IMR-90 (cell line): ENCODE measurements around the gene MAG. TPM values are rescaled to one million over a fixed set of nuclear protein-coding genes. Genes with fewer than 3 reads are reported as not detected.

Source experiments
- ATAC-seq: fragments of 200-7000 bp; cut with Tn5 transposase; 2 replicates; pipeline ENCODE4 v1.9.1; 2020; ENCODE audit warnings: low read depth, mild to moderate bottlenecking, moderate library complexity
- BruUV-seq: library from RNA; stranded (reverse); fragments of 400-500 nt; replicated peaks from 2 replicates; lab custom pipeline; 2021; lab: Mats Ljungman, UMichigan
- CTCF ChIA-PET: fragments of 300-600 bp; formaldehyde crosslinking; extraction: SDS; loops from one replicate; lab custom pipeline; 2021; ENCODE audit warnings: antibody characterized with exemption; lab: Yijun Ruan, JAX
- POLR2A ChIA-PET: fragments of 300-600 bp; sonication (Branson Sonifier 250); formaldehyde crosslinking; loops from one replicate; lab custom pipeline; 2022; ENCODE audit warnings: antibody characterized with exemption; ENCODE audit not compliant: unreplicated experiment; lab: Charles Lee
- DNase-seq: peaks from one replicate; pipeline ENCODE4 v3.0.0; 2013
- H2AFZ ChIP-seq: replicated peaks from 2 replicates; pipeline ENCODE3; 2013; ENCODE audit warnings: low read length, mild to moderate bottlenecking; ENCODE audit not compliant: poor library complexity
- H2AK5ac ChIP-seq: 2 replicates; pipeline ENCODE4 v1.6.1; 2013; ENCODE audit warnings: low read depth, low read length, inconsistent platforms
- H2AK9ac ChIP-seq: replicated peaks from 2 replicates; pipeline ENCODE3; 2013; ENCODE audit warnings: mild to moderate bottlenecking, low read depth, low read length, moderate library complexity; ENCODE audit not compliant: poor library complexity
- H2BK120ac ChIP-seq: 2 replicates; pipeline ENCODE4 v1.6.1; 2013; ENCODE audit warnings: low read depth, low read length, inconsistent platforms
- H2BK15ac ChIP-seq: 3 replicates; pipeline ENCODE4 v1.6.1; 2013; ENCODE audit warnings: low read depth, low read length, inconsistent platforms
- H2BK20ac ChIP-seq: 2 replicates; pipeline ENCODE4 v1.6.1; 2013; ENCODE audit warnings: low read depth, mild to moderate bottlenecking, inconsistent platforms, low read length, moderate library complexity
- H2BK5ac ChIP-seq: 2 replicates; pipeline ENCODE4 v1.6.1; 2013; ENCODE audit warnings: mild to moderate bottlenecking, low read depth, low read length, inconsistent platforms; ENCODE audit not compliant: poor library complexity, severe bottlenecking
- H3K14ac ChIP-seq: replicated peaks from 2 replicates; pipeline ENCODE4 v1.6.1; 2013; ENCODE audit warnings: low read depth, low read length, inconsistent platforms
- H3K18ac ChIP-seq: 2 replicates; pipeline ENCODE4 v1.6.1; 2013; ENCODE audit warnings: low read depth, low read length, control low read depth
- H3K23ac ChIP-seq: 2 replicates; pipeline ENCODE4 v1.6.1; 2013; ENCODE audit warnings: low read depth, low read length, inconsistent platforms
- H3K27ac ChIP-seq: 2 replicates; pipeline ENCODE4 v1.5.1; 2013; ENCODE audit warnings: mild to moderate bottlenecking, control low read depth, low read length; ENCODE audit not compliant: insufficient read depth
- H3K27me3 ChIP-seq: 2 replicates; pipeline ENCODE4 v1.6.1; 2013; ENCODE audit warnings: low read length; ENCODE audit not compliant: control insufficient read depth, insufficient read depth
- H3K36me3 ChIP-seq: 2 replicates; pipeline ENCODE4 v1.6.1; 2013; ENCODE audit warnings: low read length, mixed read lengths; ENCODE audit not compliant: control insufficient read depth, insufficient read depth
- H3K4ac ChIP-seq: 2 replicates; pipeline ENCODE4 v1.6.1; 2013; ENCODE audit warnings: low read depth, low read length, inconsistent platforms
- H3K4me1 ChIP-seq: 2 replicates; pipeline ENCODE4 v1.6.1; 2013; ENCODE audit warnings: low read length, mixed read lengths; ENCODE audit not compliant: control insufficient read depth, insufficient read depth
- H3K4me2 ChIP-seq: 2 replicates; pipeline ENCODE4 v1.6.1; 2013; ENCODE audit warnings: low read depth, mild to moderate bottlenecking, control low read depth, low read length, moderate library complexity
- H3K4me3 ChIP-seq: 2 replicates; pipeline ENCODE4 v1.5.1; 2013; ENCODE audit warnings: low read depth, mild to moderate bottlenecking, control low read depth, low read length, moderate library complexity; ENCODE audit not compliant: insufficient read depth
- H3K56ac ChIP-seq: 2 replicates; pipeline ENCODE4 v1.6.1; 2013; ENCODE audit warnings: low read length, inconsistent platforms; ENCODE audit not compliant: insufficient read depth; ENCODE audit errors: extremely low read depth
- H3K79me1 ChIP-seq, 2 experiments: 2 replicates each; pipeline ENCODE4 v1.6.1; 2013; ENCODE audit warnings: low read length in 2 of 2, inconsistent platforms in 1 of 2, low read depth in 1 of 2
- H3K9ac ChIP-seq: 2 replicates; pipeline ENCODE4 v1.6.1; 2013; ENCODE audit warnings: low read depth, low read length, control low read depth
- H3K9me1 ChIP-seq: 2 replicates; pipeline ENCODE4 v1.6.1; 2013; ENCODE audit warnings: low read length, inconsistent platforms; ENCODE audit not compliant: insufficient read depth
- H3K9me3 ChIP-seq: 2 replicates; pipeline ENCODE4 v1.6.1; 2013; ENCODE audit warnings: low read length; ENCODE audit not compliant: control insufficient read depth, insufficient read depth
- H4K20me1 ChIP-seq: 2 replicates; pipeline ENCODE4 v1.6.1; 2013; ENCODE audit warnings: low read length, inconsistent platforms; ENCODE audit not compliant: insufficient read depth
- H4K5ac ChIP-seq: 2 replicates; pipeline ENCODE4 v1.6.1; 2013; ENCODE audit warnings: mild to moderate bottlenecking, low read depth, low read length, control low read depth
- H4K8ac ChIP-seq, 2 experiments: 2 replicates each; pipeline ENCODE4 v1.6.1; 2013; ENCODE audit warnings: low read depth in 2 of 2, low read length in 2 of 2, control low read depth in 1 of 2, inconsistent platforms in 1 of 2
- H4K91ac ChIP-seq: 2 replicates; pipeline ENCODE4 v1.6.1; 2013; ENCODE audit warnings: low read depth, low read length, inconsistent platforms; ENCODE audit not compliant: insufficient read depth
- BHLHE40 ChIP-seq: fragments of 150-350 bp; IDR thresholded peaks from 2 replicates; pipeline ENCODE4 v1.6.1; 2016; ENCODE audit warnings: mild to moderate bottlenecking, low read depth, low read length
- CEBPB ChIP-seq: IDR thresholded peaks from 2 replicates; pipeline ENCODE4 v1.6.1; 2012; ENCODE audit warnings: low read depth, low read length, improper control_type of control experiment
- CHD1 ChIP-seq: IDR thresholded peaks from 2 replicates; pipeline ENCODE4 v1.6.1; 2012; ENCODE audit warnings: low read depth, low read length, improper control_type of control experiment
- CTCF ChIP-seq: conservative IDR thresholded peaks from 2 replicates; pipeline ENCODE4 v1.5.1; 2012; ENCODE audit warnings: mild to moderate bottlenecking, low read depth, low read length, improper control_type of control experiment
- FOS ChIP-seq: fragments of 150-350 bp; IDR thresholded peaks from 2 replicates; pipeline ENCODE4 v1.6.1; 2016; ENCODE audit warnings: low read depth, low read length
- MAFK ChIP-seq: IDR thresholded peaks from 2 replicates; pipeline ENCODE4 v1.6.1; 2012; ENCODE audit warnings: low read depth, low read length, improper control_type of control experiment
- MAZ ChIP-seq: IDR thresholded peaks from 2 replicates; pipeline ENCODE4 v1.6.1; 2012; ENCODE audit warnings: low read depth, mild to moderate bottlenecking, low read length, improper control_type of control experiment, moderate library complexity, borderline replicate concordance
- MXI1 ChIP-seq: IDR thresholded peaks from 2 replicates; pipeline ENCODE4 v1.6.1; 2012; ENCODE audit warnings: low read depth, mild to moderate bottlenecking, low read length, moderate library complexity, borderline replicate concordance
- NFE2L2 ChIP-seq: fragments of 150-350 bp; IDR thresholded peaks from 2 replicates; pipeline ENCODE4 v1.6.1; 2016; ENCODE audit warnings: low read depth, mild to moderate bottlenecking, low read length
- POLR2A ChIP-seq: IDR thresholded peaks from 2 replicates; pipeline ENCODE4 v1.6.1; 2012; ENCODE audit warnings: mild to moderate bottlenecking, low read depth, low read length
- RAD21 ChIP-seq: IDR thresholded peaks from 2 replicates; pipeline ENCODE4 v1.6.1; 2012; ENCODE audit warnings: low read length, improper control_type of control experiment
- RCOR1 ChIP-seq: IDR thresholded peaks from 2 replicates; pipeline ENCODE4 v1.6.1; 2012; ENCODE audit warnings: mild to moderate bottlenecking, low read length, improper control_type of control experiment; ENCODE audit not compliant: insufficient replicate concordance
- RFX5 ChIP-seq: IDR thresholded peaks from 2 replicates; pipeline ENCODE4 v1.8.0; 2012; ENCODE audit warnings: low read depth, mild to moderate bottlenecking, low read length, moderate library complexity
- USF2 ChIP-seq: fragments of 150-350 bp; IDR thresholded peaks from 2 replicates; pipeline ENCODE4 v1.6.1; 2017; ENCODE audit warnings: mild to moderate bottlenecking, antibody characterized with exemption, low read length, low read depth
- WGBS, 2 experiments: methylation state at CpG; one replicate each; pipeline versions ENCODE4 v1.1.5 to v1.1.7; 2013; ENCODE audit warnings: missing lambda C conversion rate in 2 of 2; ENCODE audit not compliant: insufficient read length in 1 of 2; ENCODE audit errors: extremely low coverage in 2 of 2; 5-methylcytosine and 5-hydroxymethylcytosine counted together
- dilution Hi-C: fragments of 300-500 bp; cut with HindIII; formaldehyde crosslinking; loops from one replicate; pipeline ENCODE4 v1.14.3; 2018; ENCODE audit warnings: low sequenced_read_pairs; ENCODE audit not compliant: unreplicated experiment
- in situ Hi-C: fragments of 300-500 bp; cut with MboI; formaldehyde crosslinking; loops from 3 replicates; pipeline ENCODE4 v1.14.3; 2019; ENCODE audit warnings: low sequenced_read_pairs, inconsistent platforms, mixed read lengths
- intact Hi-C: fragments of 100-400 bp; cut with micrococcal nuclease; formaldehyde crosslinking; loops from 2 replicates; pipeline ENCODE4 v1.10.0; 2022
- polyA plus RNA-seq, 3 experiments: library from polyadenylated mRNA; depleted of rRNA; stranded (reverse); fragments of >200 nt; gene quantifications; 2 replicates each; pipeline ENCODE4 v1.2.3, GENCODE V29; 2012; ENCODE audit warnings: low replicate concordance in 1 of 3
- total RNA-seq: library from RNA; depleted of rRNA; stranded (reverse); fragments of >200 nt; gene quantifications from 2 replicates; pipeline ENCODE4 v1.2.3, GENCODE V29; 2012
- TF ChIP-seq, protein P1 (sequence below): fragments of 150-350 bp; IDR thresholded peaks from 2 replicates; pipeline ENCODE4 v1.6.1; 2016; ENCODE audit warnings: low read depth, mild to moderate bottlenecking, low read length, moderate library complexity, borderline replicate concordance

The MAG gene
- total and polyA plus RNA-seq, 2 of the 4 experiments (the other 2 are of a cell fraction): not detected

- intact Hi-C loops: no loop called here
- no peak overlapping the region for H3K27ac ChIP-seq
- H3K9me1 ChIP-seq: no peaks in the 10 kb centered on the region
- no peaks in the 10 kb centered on the region for H4K20me1 ChIP-seq
- no peaks in the 10 kb centered on the region for H3K9me3 ChIP-seq
- H3K79me1 ChIP-seq: no peaks in the 10 kb centered on the region
- H2BK120ac ChIP-seq: no peak overlapping the region
- ChIA-PET CTCF (no interaction called here), POLR2A (no interaction called here)
- no peak overlapping the region for H2BK15ac ChIP-seq
- no peak overlapping the region for H3K18ac ChIP-seq
- no peak overlapping the region for H3K56ac ChIP-seq
- no peak overlapping the region for H2AK9ac ChIP-seq
- no peak overlapping the region for H2BK5ac ChIP-seq
- H2AFZ ChIP-seq: no peak overlapping the region
- H4K8ac ChIP-seq: no peak overlapping the region
- BruUV-seq: no TSS peak
- no peak overlapping the region for H3K14ac ChIP-seq
- no peak overlapping the region for H2AK5ac ChIP-seq
- H3K27me3 ChIP-seq: peaks cover 25% of the 10 kb centered on the region
- no peak overlapping the region for H3K9ac ChIP-seq
- DNase-seq (no peak), ATAC-seq (no peak)
- H3K23ac ChIP-seq: no peak overlapping the region
- no peak overlapping the region for H4K91ac ChIP-seq
- H3K4me1 ChIP-seq: no peaks in the 10 kb centered on the region
- no peak for TF ChIP-seq POLR2A
- TF ChIP-seq CEBPB: no peak
- no peak for TF ChIP-seq MAFK
- TF ChIP-seq RCOR1: no peak
- no peak for TF ChIP-seq CHD1
- no peak for TF ChIP-seq RAD21
- TF ChIP-seq MXI1: no peak
- no peak for TF ChIP-seq BHLHE40
- no peak for TF ChIP-seq USF2
- no peak for TF ChIP-seq CTCF
- no peak for TF ChIP-seq MAZ
- TF ChIP-seq NFE2L2: no peak
- TF ChIP-seq FOS: no peak
- TF ChIP-seq RFX5: no peak
- TF ChIP-seq, protein P1, sequence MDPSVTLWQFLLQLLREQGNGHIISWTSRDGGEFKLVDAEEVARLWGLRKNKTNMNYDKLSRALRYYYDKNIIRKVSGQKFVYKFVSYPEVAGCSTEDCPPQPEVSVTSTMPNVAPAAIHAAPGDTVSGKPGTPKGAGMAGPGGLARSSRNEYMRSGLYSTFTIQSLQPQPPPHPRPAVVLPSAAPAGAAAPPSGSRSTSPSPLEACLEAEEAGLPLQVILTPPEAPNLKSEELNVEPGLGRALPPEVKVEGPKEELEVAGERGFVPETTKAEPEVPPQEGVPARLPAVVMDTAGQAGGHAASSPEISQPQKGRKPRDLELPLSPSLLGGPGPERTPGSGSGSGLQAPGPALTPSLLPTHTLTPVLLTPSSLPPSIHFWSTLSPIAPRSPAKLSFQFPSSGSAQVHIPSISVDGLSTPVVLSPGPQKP: no peak
- H2BK20ac ChIP-seq: no peak overlapping the region
- no peak overlapping the region for H3K4me2 ChIP-seq
- no peak overlapping the region for H3K4ac ChIP-seq
- no peak overlapping the region for H4K5ac ChIP-seq
- dilution Hi-C loops: no loop called here
- H3K4me3 ChIP-seq: no peak overlapping the region
- no peaks in the 10 kb centered on the region for H3K36me3 ChIP-seq
- WGBS, 2 experiments: 71% methylated on average over 2 of the region's 6 CpGs; no CpG with 5 or more reads in 1 of the 2 experiments
- in situ Hi-C loops: no loop called here
Observed at GRCh38 chr19:35291259-35291658, 702 bp upstream of the MAG start.
